Endothelial cell of umbilical vein (primary cell): Measurements from ENCODE around the gene CDC34.

Source experiments
- EZH2 ChIP-seq: IDR thresholded peaks from 2 replicates; pipeline ENCODE4 v1.6.1; 2012; ENCODE audit warnings: borderline replicate concordance, low read depth, mild to moderate bottlenecking, moderate library complexity, low read length, inconsistent platforms; ENCODE audit not compliant: severe bottlenecking
- JUN ChIP-seq: IDR thresholded peaks from 2 replicates; pipeline ENCODE4 v1.6.1; 2011; ENCODE audit warnings: borderline replicate concordance, low read depth; ENCODE audit not compliant: insufficient read length, insufficient read depth
- POLR2A ChIP-seq: IDR thresholded peaks from 2 replicates; pipeline ENCODE4 v1.6.1; 2012; ENCODE audit warnings: low read depth, mild to moderate bottlenecking, control low read depth, low read length
- POLR2AphosphoS5 ChIP-seq: IDR thresholded peaks from 2 replicates; pipeline ENCODE4 v1.6.1; 2012; ENCODE audit warnings: low read depth, mild to moderate bottlenecking, control low read depth, low read length, moderate library complexity; ENCODE audit not compliant: insufficient read depth
- TF ChIP-seq, protein P1 (sequence below), 2 donors: IDR thresholded peaks; 1 replicate in 1 of 2; 2 replicates in 1 of 2; pipeline ENCODE4 v1.5.1; 2011; ENCODE audit warnings: low read length in 2 of 2, mild to moderate bottlenecking in 2 of 2, moderate library complexity in 2 of 2, control low read depth in 1 of 2, inconsistent platforms in 1 of 2, low read depth in 1 of 2; ENCODE audit not compliant: insufficient read depth in 1 of 2; ENCODE audit errors: extremely low read depth in 1 of 2

DNA sequence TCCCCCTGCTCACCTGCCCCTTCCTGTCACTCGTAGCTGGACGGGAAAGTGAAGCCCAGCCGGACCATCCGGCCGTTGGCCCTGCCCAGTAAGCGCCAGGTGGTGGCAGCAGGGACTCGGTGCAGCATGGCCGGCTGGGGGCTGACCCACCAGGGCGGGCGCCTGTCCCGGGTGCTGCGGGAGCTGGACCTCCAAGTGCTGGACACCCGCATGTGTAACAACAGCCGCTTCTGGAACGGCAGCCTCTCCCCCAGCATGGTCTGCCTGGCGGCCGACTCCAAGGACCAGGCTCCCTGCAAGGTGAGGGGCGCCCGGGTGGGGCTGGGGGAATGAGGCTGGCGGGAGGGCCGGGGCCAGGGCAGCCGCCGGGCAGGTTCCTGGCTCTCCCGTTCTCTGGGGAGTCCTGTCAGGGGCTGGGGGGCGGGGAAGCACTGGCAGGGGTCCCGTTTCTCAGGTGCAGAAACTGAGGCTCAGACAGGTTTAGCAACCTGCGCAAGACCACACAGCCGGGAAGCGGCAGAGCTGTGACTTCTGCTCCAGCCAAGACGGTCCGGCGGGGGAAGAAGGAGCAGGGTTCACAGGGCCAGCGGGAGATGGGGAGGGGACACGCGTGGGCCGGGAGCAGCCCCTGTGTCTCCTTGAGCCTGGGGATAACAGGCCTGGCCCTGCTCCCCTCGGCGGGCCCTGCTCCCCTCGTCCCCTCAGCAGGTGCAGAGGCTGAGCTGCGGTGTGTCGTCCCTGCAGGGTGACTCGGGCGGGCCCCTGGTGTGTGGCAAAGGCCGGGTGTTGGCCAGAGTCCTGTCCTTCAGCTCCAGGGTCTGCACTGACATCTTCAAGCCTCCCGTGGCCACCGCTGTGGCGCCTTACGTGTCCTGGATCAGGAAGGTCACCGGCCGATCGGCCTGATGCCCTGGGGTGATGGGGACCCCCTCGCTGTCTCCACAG is 17.6 kb downstream of the CDC34 start:
- TF ChIP-seq, protein P1, sequence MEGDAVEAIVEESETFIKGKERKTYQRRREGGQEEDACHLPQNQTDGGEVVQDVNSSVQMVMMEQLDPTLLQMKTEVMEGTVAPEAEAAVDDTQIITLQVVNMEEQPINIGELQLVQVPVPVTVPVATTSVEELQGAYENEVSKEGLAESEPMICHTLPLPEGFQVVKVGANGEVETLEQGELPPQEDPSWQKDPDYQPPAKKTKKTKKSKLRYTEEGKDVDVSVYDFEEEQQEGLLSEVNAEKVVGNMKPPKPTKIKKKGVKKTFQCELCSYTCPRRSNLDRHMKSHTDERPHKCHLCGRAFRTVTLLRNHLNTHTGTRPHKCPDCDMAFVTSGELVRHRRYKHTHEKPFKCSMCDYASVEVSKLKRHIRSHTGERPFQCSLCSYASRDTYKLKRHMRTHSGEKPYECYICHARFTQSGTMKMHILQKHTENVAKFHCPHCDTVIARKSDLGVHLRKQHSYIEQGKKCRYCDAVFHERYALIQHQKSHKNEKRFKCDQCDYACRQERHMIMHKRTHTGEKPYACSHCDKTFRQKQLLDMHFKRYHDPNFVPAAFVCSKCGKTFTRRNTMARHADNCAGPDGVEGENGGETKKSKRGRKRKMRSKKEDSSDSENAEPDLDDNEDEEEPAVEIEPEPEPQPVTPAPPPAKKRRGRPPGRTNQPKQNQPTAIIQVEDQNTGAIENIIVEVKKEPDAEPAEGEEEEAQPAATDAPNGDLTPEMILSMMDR (IDR thresholded peaks at IDR 0.05; ENCODE audit: extremely low read depth in 1 of 2, insufficient read depth in 1 of 2, low read depth in 1 of 2, low read length in 2 of 2), result no peak
- TF ChIP-seq POLR2A (no peak), POLR2AphosphoS5 (no peak), EZH2 (no peak), JUN (no peak)
